HepG2 (cell line): ENCODE measurements around the gene PIEZO2. TPM values are rescaled to one million over a fixed set of nuclear protein-coding genes. Genes with fewer than 3 reads are reported as not detected.
"Not testable (repeated sequence)": the region's sequence is repeated elsewhere in the genome, so short reads cannot be mapped to it uniquely, and the experiment has no call there.

Experiments used
- ATAC-seq: fragments of 200-7000 bp; cut with Tn5 transposase; 3 replicates; pipeline ENCODE4 v1.9.1; 2020; ENCODE audit warnings: mild to moderate bottlenecking, moderate library complexity
- BruUV-seq: library from RNA; stranded (reverse); fragments of 400-500 nt; replicated peaks from 2 replicates; lab custom pipeline; 2021; lab: Mats Ljungman, UMichigan
- CTCF ChIA-PET: fragments of 300-600 bp; formaldehyde crosslinking; extraction: SDS; loops from one replicate; lab custom pipeline; 2021; ENCODE audit warnings: low total read pairs, inconsistent platforms, low intra/inter-chr PET ratio; lab: Yijun Ruan, JAX
- POLR2A ChIA-PET: fragments of 350-600 bp; sonication (Branson Sonifier 250); formaldehyde crosslinking; loops from one replicate; lab custom pipeline; 2020; ENCODE audit warnings: antibody characterized with exemption, inconsistent platforms; lab: Yijun Ruan, JAX
- DNase-seq: peaks from one replicate; pipeline ENCODE4 v3.0.0-alpha.2; 2015; ENCODE audit warnings: low spot score
- FAIRE-seq: peaks from 3 replicates; lab custom pipeline; 2011; peaks lifted over from hg19 to GRCh38; lab: Jason Lieb, UNC
- H2AFZ ChIP-seq: one replicate; pipeline ENCODE4 v1.6.1; 2011; ENCODE audit warnings: low read length, inconsistent platforms
- H3K27ac ChIP-seq: fragments of 300-600 bp; 3 replicates; pipeline ENCODE4 v1.8.0; 2011; ENCODE audit warnings: mixed run types, mild to moderate bottlenecking, mixed read lengths, low read length, inconsistent platforms; ENCODE audit not compliant: insufficient read depth; ENCODE audit errors: extremely low read length
- H3K27me3 ChIP-seq, 2 experiments: fragments of 200-600 bp in 1 of 2; 2 replicates in 1 of 2; 3 replicates in 1 of 2; pipeline versions ENCODE4 v1.6.0 to v1.8.0; 2011; ENCODE audit warnings: low read length in 2 of 2, mild to moderate bottlenecking in 2 of 2, moderate library complexity in 2 of 2, inconsistent platforms in 1 of 2; ENCODE audit not compliant: insufficient read depth in 2 of 2, control insufficient read depth in 1 of 2
- H3K36me3 ChIP-seq, 2 experiments: fragments of 200-600 bp in 1 of 2; replicated peaks in 1 of 2; 2 replicates in 1 of 2; 3 replicates in 1 of 2; pipeline versions ENCODE4 v1.5.1 to v1.8.0; 2011; ENCODE audit warnings: low read length in 2 of 2, inconsistent platforms in 1 of 2; ENCODE audit not compliant: insufficient read depth in 2 of 2, control insufficient read depth in 1 of 2
- H3K4me1 ChIP-seq: 2 replicates; pipeline ENCODE4 v1.5.1; 2012; ENCODE audit warnings: low read length, inconsistent platforms; ENCODE audit not compliant: insufficient read depth
- H3K4me2 ChIP-seq: 2 replicates; pipeline ENCODE4 v1.6.0; 2011; ENCODE audit warnings: low read depth, low read length, inconsistent platforms
- H3K4me3 ChIP-seq, 3 experiments: fragments of 200-600 bp in 1 of 3; sonication (generic), shearing (Covaris generic) in 1 of 3; replicated peaks in 1 of 3; 2 replicates each; pipeline ENCODE4 v1.5.1; 2011 to 2016; ENCODE audit warnings: low read length in 3 of 3, inconsistent platforms in 2 of 3, low read depth in 2 of 3, mild to moderate bottlenecking in 2 of 3, control low read depth in 1 of 3, mixed read lengths in 1 of 3; ENCODE audit not compliant: insufficient read depth in 1 of 3
- H3K79me2 ChIP-seq: one replicate; pipeline ENCODE4 v1.6.1; 2011; ENCODE audit warnings: low read length, inconsistent platforms; ENCODE audit not compliant: insufficient read depth
- H3K9ac ChIP-seq: 2 replicates; pipeline ENCODE4 v1.6.0; 2011; ENCODE audit warnings: mild to moderate bottlenecking, low read depth, low read length, inconsistent platforms; ENCODE audit not compliant: insufficient read depth
- H3K9me3 ChIP-seq: 2 replicates; pipeline ENCODE4 v1.5.1; 2012; ENCODE audit warnings: mild to moderate bottlenecking, low read length
- H4K20me1 ChIP-seq: 2 replicates; pipeline ENCODE4 v1.6.0; 2011; ENCODE audit warnings: inconsistent platforms, mild to moderate bottlenecking, low read length, moderate library complexity; ENCODE audit not compliant: insufficient read depth
- ARID5B ChIP-seq: IDR thresholded peaks from 2 replicates; pipeline ENCODE4 v1.4.0; 2020; ENCODE audit warnings: mild to moderate bottlenecking, missing genetic modification reagents
- HNF4A ChIP-seq: sonication (generic); formaldehyde crosslinking; IDR thresholded peaks from 2 replicates; pipeline ENCODE4 v1.4.0; 2020; ENCODE audit warnings: missing genetic modification reagents
- SAP130 ChIP-seq: IDR thresholded peaks from 2 replicates; pipeline ENCODE4 v1.6.1; 2016; ENCODE audit warnings: low read depth
- SIX1 ChIP-seq: sonication (generic); formaldehyde crosslinking; IDR thresholded peaks from 2 replicates; pipeline ENCODE4 v1.4.0; 2020; ENCODE audit warnings: missing genetic modification reagents, borderline replicate concordance
- SIX4 ChIP-seq: sonication (generic); formaldehyde crosslinking; IDR thresholded peaks from 2 replicates; pipeline ENCODE4 v1.4.0; 2020; ENCODE audit warnings: missing genetic modification reagents
- ZNF652 ChIP-seq: IDR thresholded peaks from 2 replicates; pipeline ENCODE4 v1.6.1; 2016; ENCODE audit warnings: low read depth, borderline replicate concordance
- WGBS: methylation state at CpG from one replicate; pipeline ENCODE4 v1.1.6; 2017; ENCODE audit warnings: low lambda C conversion rate; 5-methylcytosine and 5-hydroxymethylcytosine counted together
- in situ Hi-C: cut with HindIII; loops from 2 replicates; pipeline ENCODE4 v1.10.0; 2017; ENCODE audit warnings: low pct_unique_long_range_greater_than_20kb; ENCODE audit not compliant: extremely low pct_ligation_motif_present
- intact Hi-C: fragments of 100-400 bp; cut with micrococcal nuclease; formaldehyde crosslinking; loops from one replicate; pipeline ENCODE4 v1.10.0; 2022; ENCODE audit not compliant: unreplicated experiment
- polyA plus RNA-seq, 8 experiments: library from polyadenylated mRNA; depleted of rRNA in 3 of 8; stranded (reverse) in 7 of 8; unstranded in 1 of 8; fragments of >200 nt; fragmentation: Illumina TruSeq in 4 of 8; extraction: Trizol in 4 of 8; gene quantifications; 2 replicates each; pipeline versions ENCODE4 v1.2.1 to v1.2.3, GENCODE V29; 2011 to 2016; ENCODE audit warnings: low read depth in 4 of 8, missing spikeins in 1 of 8, mixed read lengths in 1 of 8; ENCODE audit not compliant: insufficient read depth in 1 of 8
- total RNA-seq, 5 experiments: library from RNA; depleted of rRNA; stranded (reverse); fragments of >200 nt; fragmentation: Illumina TruSeq; extraction: Trizol; gene quantifications; 2 replicates each; pipeline ENCODE4 v1.2.3, GENCODE V29; 2016; ENCODE audit warnings: low read depth in 1 of 5

Gene PIEZO2
- total and polyA plus RNA-seq, 2 of the 13 experiments (the other 11 are each of a cell fraction or from before 2014, with no cell fraction given), result 15.2 to 27.2 TPM

DNA sequence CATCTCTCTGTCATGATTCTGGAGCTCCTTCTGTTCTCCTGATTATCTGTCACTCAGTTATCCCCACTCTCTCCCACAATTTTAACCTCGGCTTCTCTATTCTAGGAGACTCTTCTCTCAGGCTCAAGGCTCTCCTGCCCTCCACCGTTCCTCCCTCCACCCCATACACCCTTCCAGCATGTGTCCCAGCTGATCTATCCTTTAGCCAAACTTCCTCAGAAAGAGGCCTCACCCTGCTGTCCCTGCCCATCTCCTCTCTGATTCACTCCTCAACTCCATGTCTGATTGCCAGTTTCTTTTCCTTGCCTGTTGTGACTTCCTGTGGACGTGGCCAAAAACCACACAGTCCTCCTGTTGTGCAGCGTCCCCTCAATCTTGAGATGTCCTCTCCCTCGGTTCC is 505.4 kb downstream of the PIEZO2 start:
- H2AFZ ChIP-seq, BruUV-seq, H3K9ac ChIP-seq, H3K79me2 ChIP-seq, POLR2A ChIA-PET, H4K20me1 ChIP-seq, in situ Hi-C loops, intact Hi-C loops, H3K4me3 ChIP-seq, ATAC-seq, FAIRE-seq, H3K4me1 ChIP-seq, H3K27me3 ChIP-seq, H3K36me3 ChIP-seq, H3K9me3 ChIP-seq, H3K27ac ChIP-seq, DNase-seq, CTCF ChIA-PET: not testable (repeated sequence)
- 44% methylated on average over 5 of the region's 5 CpGs for WGBS
- peak overlapping the region; percentile 50; the same call in 1 of the 2 replicates for H3K4me2 ChIP-seq

DNA sequence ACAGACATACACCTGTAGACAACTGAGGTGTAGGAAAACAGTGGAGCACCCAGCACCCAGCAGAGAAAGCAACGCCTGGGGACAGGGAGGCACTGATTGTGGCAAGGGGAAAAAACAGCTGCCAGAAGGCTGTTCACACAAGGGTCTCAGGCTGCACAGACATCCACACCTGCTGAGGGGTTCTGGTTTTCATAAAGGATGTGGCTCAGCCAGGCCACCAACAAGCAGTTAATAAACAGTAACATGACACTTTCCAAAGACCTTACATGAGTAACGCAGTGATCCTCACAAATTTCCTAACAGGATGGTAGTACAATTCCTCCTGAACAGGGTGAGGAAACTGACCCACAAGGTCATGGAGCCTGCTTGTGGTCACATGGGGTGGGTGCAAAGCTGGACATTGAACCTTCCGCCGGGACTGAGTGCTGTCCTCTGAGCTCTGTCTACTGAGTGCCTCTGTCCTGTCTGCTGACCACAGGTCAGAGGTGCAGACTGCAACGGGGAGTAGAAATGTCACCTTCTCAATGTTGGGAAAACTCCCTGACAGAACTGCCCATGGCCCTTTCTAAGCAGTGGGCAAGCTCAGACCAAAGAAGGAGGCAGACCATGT is 506.3 kb downstream of the PIEZO2 start:
- H2AFZ ChIP-seq, H3K36me3 ChIP-seq, H3K9me3 ChIP-seq, CTCF ChIA-PET, H3K4me3 ChIP-seq, BruUV-seq, H3K9ac ChIP-seq, DNase-seq, H3K4me1 ChIP-seq, POLR2A ChIA-PET, H3K27me3 ChIP-seq, H3K79me2 ChIP-seq, in situ Hi-C loops, H3K27ac ChIP-seq, H4K20me1 ChIP-seq, intact Hi-C loops: not testable (repeated sequence)
- peak; percentile 58; the same call in 1 of the 2 replicates for TF ChIP-seq SIX1 (CRISPR knock-in tag)
- TF ChIP-seq ZNF652 (CRISPR knock-in tag), result peak; percentile 62; the same call in 1 of the 2 replicates
- TF ChIP-seq SAP130, result 0 out of 2 replicates have a peak, but pooled peaks have one; percentile 17
- peak; percentile 87; the same call in 1 of the 2 replicates for TF ChIP-seq SIX4 (CRISPR knock-in tag)
- peak; percentile 27; the same call in 1 of the 2 replicates for TF ChIP-seq HNF4A (CRISPR knock-in tag)
- TF ChIP-seq ARID5B, result peak; percentile 20; the same call in 1 of the 2 replicates
- FAIRE-seq, result peak; percentile 97
- ATAC-seq, result peak; percentile 98
- H3K4me2 ChIP-seq, result 0 out of 2 replicates have a peak overlapping the region, but pooled peaks have one; percentile 12
- WGBS, result 0% methylated on average over 1 of the region's 5 CpGs

GRCh38 chr18:10638539-10638885 is 510.9 kb downstream of the PIEZO2 start:
- in situ Hi-C loops, H3K4me2 ChIP-seq, ATAC-seq, DNase-seq, H3K4me3 ChIP-seq, CTCF ChIA-PET, H3K27ac ChIP-seq, BruUV-seq, FAIRE-seq, H3K9ac ChIP-seq, H2AFZ ChIP-seq, H3K36me3 ChIP-seq, H3K79me2 ChIP-seq, POLR2A ChIA-PET, H3K27me3 ChIP-seq, intact Hi-C loops, H3K9me3 ChIP-seq, H4K20me1 ChIP-seq, H3K4me1 ChIP-seq: not testable (repeated sequence)
- 68% methylated on average over 5 of the region's 6 CpGs for WGBS
